ENCODE measurements around the gene KCTD10. TPM values are rescaled to one million over a fixed set of nuclear protein-coding genes. Genes with fewer than 3 reads are reported as not detected.
"Not testable (repeated sequence)": the region's sequence is repeated elsewhere in the genome, so short reads cannot be mapped to it uniquely, and the experiment has no call there.

Gene KCTD10
- total and polyA plus RNA-seq, 10 of the 15 experiments (the other 5 are each of a cell fraction or from before 2014, with no cell fraction given): 5.6 to 52.0 (median 34.2) TPM

DNA sequence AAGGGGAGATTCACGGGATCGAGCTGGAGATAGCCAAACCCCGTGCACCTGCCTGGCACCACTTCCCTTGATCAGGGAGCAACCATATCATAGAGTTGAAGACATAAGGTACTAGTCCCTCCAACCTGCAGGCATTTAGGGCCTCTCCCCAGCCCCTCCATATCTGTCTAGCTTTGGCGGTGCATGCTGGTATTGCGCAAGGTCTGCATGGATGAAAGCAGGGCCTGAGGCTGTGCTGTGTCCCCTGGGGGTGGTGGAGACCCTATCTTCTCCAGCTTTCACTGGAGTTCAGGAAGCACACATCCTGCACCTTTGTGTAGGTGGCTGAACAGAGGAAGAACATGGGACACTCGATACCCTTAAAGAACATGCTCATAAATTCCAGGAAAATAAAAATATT, 46.9 kb downstream of the KCTD10 start (continued):
- TF ChIP-seq CTCF (IDR thresholded peaks at IDR 0.05 in 2 of 3, conservative IDR thresholded peaks at IDR 0.05 in 1 of 3; ENCODE audit: control insufficient read depth in 2 of 3, extremely low read depth in 1 of 3, insufficient read depth in 1 of 3, low read depth in 3 of 3, low read length in 3 of 3): no peak
- no peak for TF ChIP-seq CREM (IDR thresholded peaks at IDR 0.05; ENCODE audit: low read depth)
- no peak for TF ChIP-seq HCFC1 (IDR thresholded peaks at IDR 0.05; ENCODE audit: low read length)
- TF ChIP-seq NKRF (conservative IDR thresholded peaks at IDR 0.05): no peak
- TF ChIP-seq KAT2A (conservative IDR thresholded peaks at IDR 0.05; ENCODE audit: control insufficient read depth, low read depth, low read length): no peak
- TF ChIP-seq SREBF2 (IDR thresholded peaks at IDR 0.05; ENCODE audit: low read length): no peak
- TF ChIP-seq NFXL1 (IDR thresholded peaks at IDR 0.05; ENCODE audit: borderline replicate concordance): no peak
- no peak for TF ChIP-seq KDM1A (IDR thresholded peaks at IDR 0.05; ENCODE audit: borderline replicate concordance)
- no peak for TF ChIP-seq ATF7 (IDR thresholded peaks at IDR 0.05; ENCODE audit: low read depth)
- TF ChIP-seq, protein P1, sequence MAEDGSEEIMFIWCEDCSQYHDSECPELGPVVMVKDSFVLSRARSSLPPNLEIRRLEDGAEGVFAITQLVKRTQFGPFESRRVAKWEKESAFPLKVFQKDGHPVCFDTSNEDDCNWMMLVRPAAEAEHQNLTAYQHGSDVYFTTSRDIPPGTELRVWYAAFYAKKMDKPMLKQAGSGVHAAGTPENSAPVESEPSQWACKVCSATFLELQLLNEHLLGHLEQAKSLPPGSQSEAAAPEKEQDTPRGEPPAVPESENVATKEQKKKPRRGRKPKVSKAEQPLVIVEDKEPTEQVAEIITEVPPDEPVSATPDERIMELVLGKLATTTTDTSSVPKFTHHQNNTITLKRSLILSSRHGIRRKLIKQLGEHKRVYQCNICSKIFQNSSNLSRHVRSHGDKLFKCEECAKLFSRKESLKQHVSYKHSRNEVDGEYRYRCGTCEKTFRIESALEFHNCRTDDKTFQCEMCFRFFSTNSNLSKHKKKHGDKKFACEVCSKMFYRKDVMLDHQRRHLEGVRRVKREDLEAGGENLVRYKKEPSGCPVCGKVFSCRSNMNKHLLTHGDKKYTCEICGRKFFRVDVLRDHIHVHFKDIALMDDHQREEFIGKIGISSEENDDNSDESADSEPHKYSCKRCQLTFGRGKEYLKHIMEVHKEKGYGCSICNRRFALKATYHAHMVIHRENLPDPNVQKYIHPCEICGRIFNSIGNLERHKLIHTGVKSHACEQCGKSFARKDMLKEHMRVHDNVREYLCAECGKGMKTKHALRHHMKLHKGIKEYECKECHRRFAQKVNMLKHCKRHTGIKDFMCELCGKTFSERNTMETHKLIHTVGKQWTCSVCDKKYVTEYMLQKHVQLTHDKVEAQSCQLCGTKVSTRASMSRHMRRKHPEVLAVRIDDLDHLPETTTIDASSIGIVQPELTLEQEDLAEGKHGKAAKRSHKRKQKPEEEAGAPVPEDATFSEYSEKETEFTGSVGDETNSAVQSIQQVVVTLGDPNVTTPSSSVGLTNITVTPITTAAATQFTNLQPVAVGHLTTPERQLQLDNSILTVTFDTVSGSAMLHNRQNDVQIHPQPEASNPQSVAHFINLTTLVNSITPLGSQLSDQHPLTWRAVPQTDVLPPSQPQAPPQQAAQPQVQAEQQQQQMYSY (CRISPR knock-in tag; IDR thresholded peaks at IDR 0.05): no peak
- TF ChIP-seq SRF (IDR thresholded peaks at IDR 0.05; ENCODE audit: low read depth in 2 of 2, low read length in 2 of 2): no peak

GRCh38 chr12:109428804-109429203, 48.3 kb downstream of the KCTD10 start:
- DNase-seq (ENCODE audit: low read depth, low spot score); intact Hi-C loops (cut with micrococcal nuclease; ENCODE audit: unreplicated experiment); H2AFZ ChIP-seq (ENCODE audit: control insufficient read depth, low read depth, low read length); H3K4me2 ChIP-seq (ENCODE audit: control insufficient read depth, insufficient read depth); H3K9ac ChIP-seq (ENCODE audit: control insufficient read depth, insufficient read depth, low read length); H3K27me3 ChIP-seq (replicated peaks in 1 of 2; ENCODE audit: control insufficient read depth in 2 of 2, insufficient read depth in 2 of 2, low read length in 1 of 2); H3K36me3 ChIP-seq (ENCODE audit: control insufficient read depth in 2 of 2, insufficient read depth in 2 of 2, low read length in 1 of 2); FAIRE-seq; H3K27ac ChIP-seq (ENCODE audit: control insufficient read depth, insufficient read depth); H3K79me2 ChIP-seq (ENCODE audit: control insufficient read depth, insufficient read depth, low read length); H3K4me1 ChIP-seq (ENCODE audit: control insufficient read depth, insufficient read depth, low read length); POLR2A ChIA-PET; H3K4me3 ChIP-seq; in situ Hi-C loops (cut with MboI); H3K9me3 ChIP-seq (replicated peaks; ENCODE audit: control insufficient read depth, insufficient read depth, low read length); H4K20me1 ChIP-seq (ENCODE audit: control insufficient read depth, insufficient read depth); BruUV-seq (replicated peaks); ATAC-seq: not testable (repeated sequence)
- WGBS (ENCODE audit: insufficient coverage, insufficient replicate concordance, low lambda C conversion rate, missing lambda C conversion rate): 33% methylated on average over 3 of the region's 3 CpGs
- ChIA-PET CTCF (interaction anchor here (0.5 to 1.8 kb wide), 10 partner anchors 8 to 1759 kb away, joined by 3 to 6 read pairs (median 4); no protein-coding TSS in a partner anchor), SMC1A (ENCODE audit: uncharacterized antibody, unreplicated experiment) (interaction anchor here (0.7 to 0.9 kb wide), 2 partner anchors 72 to 95 kb away, joined by 3 read pairs; no protein-coding TSS in a partner anchor), RAD21 (ENCODE audit: unreplicated experiment) (interaction anchor here (0.6 kb wide), 1 partner anchor 355 kb away, joined by 3 read pairs; no protein-coding TSS in a partner anchor)
